B cell (primary cell): ENCODE data around the gene HADHB.

Experiments
- CTCF ChIP-seq: fragments of 200-600 bp; IDR thresholded peaks from one replicate; pipeline ENCODE4 v1.8.0; 2022; ENCODE audit warnings: antibody characterized with exemption, mild to moderate bottlenecking
- EZH2 ChIP-seq: IDR thresholded peaks from 2 replicates; pipeline ENCODE4 v1.6.1; 2012; ENCODE audit warnings: borderline replicate concordance, low read depth, mild to moderate bottlenecking, moderate library complexity, low read length; ENCODE audit not compliant: insufficient read depth, poor library complexity, severe bottlenecking

DNA sequence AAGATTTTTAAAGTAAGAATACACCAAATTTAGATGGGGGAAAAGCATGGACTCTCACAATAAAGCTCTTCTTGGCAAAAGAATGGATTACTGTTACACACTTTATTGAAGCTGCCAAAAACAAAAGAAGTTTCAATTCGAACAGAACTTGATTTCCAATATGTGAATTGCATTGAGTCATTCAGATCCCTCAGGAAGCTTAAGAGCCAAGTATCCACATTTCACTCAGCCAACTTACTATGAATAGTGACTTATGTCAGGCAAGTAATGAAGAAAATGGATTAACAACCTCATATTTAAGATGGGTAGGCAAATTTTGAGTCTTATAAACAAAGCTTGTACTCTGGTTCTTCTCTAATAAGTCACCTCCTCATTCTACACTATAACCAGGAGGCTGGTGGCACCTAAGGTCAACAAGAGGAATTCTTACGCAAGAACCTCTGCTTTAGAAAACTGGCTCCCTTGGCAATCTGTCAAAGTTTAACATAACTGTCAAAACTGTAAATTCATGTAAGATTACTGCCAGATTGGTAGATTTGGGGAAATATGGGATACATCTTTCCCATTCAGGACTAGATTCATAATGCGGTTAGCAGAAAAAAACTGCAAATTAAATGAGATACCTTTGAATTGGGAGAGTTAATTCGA, 6.3 kb upstream of the HADHB start:
- TF ChIP-seq EZH2, result no peak
- TF ChIP-seq CTCF, result no peak
